Fibroblast of lung (primary cell): Measurements from ENCODE around the gene CEP170. TPM values are rescaled to one million over a fixed set of nuclear protein-coding genes. Genes with fewer than 3 reads are reported as not detected.
A peak's percentile ranks its signal among the peaks of the same experiment; 100 is the strongest.
"Not testable (repeated sequence)": the region's sequence is repeated elsewhere in the genome, so short reads cannot be mapped to it uniquely, and the experiment has no call there.

Source experiments
- DNase-seq, 2 donors: peaks; one replicate each; pipeline versions ENCODE4 v3.0.0 to v3.0.0-alpha.2; 2010; ENCODE audit warnings: low read depth in 2 of 2
- H2AFZ ChIP-seq: 2 replicates; pipeline ENCODE4 v1.5.1; 2012; ENCODE audit warnings: low read length, control low read depth, inconsistent platforms
- H3K27ac ChIP-seq: 2 replicates; pipeline ENCODE4 v1.5.1; 2011; ENCODE audit warnings: low read length, control low read depth; ENCODE audit not compliant: insufficient read depth
- H3K27me3 ChIP-seq: 2 replicates; pipeline ENCODE4 v1.5.1; 2011; ENCODE audit warnings: mild to moderate bottlenecking, low read length; ENCODE audit not compliant: control insufficient read depth, insufficient read depth
- H3K36me3 ChIP-seq: 2 replicates; pipeline ENCODE4 v1.5.1; 2011; ENCODE audit warnings: low read length; ENCODE audit not compliant: control insufficient read depth, insufficient read depth
- H3K4me1 ChIP-seq: 2 replicates; pipeline ENCODE4 v1.5.1; 2011; ENCODE audit warnings: low read length; ENCODE audit not compliant: control insufficient read depth, insufficient read depth; ENCODE audit errors: extremely low read depth
- H3K4me2 ChIP-seq: 2 replicates; pipeline ENCODE4 v1.5.1; 2011; ENCODE audit warnings: low read length, control low read depth; ENCODE audit not compliant: insufficient read depth; ENCODE audit errors: extremely low read depth
- H3K4me3 ChIP-seq, 4 experiments: fragments of 200-600 bp in 1 of 4; sonication (generic) in 1 of 4; replicated peaks in 1 of 4; 2 replicates each; pipeline ENCODE4 v1.5.1; 2011 to 2016; ENCODE audit warnings: low read length in 4 of 4, low read depth in 3 of 4, mild to moderate bottlenecking in 3 of 4, control low read depth in 2 of 4, inconsistent platforms in 1 of 4, mixed read lengths in 1 of 4; ENCODE audit not compliant: insufficient read depth in 1 of 4; ENCODE audit errors: control extremely low read depth in 1 of 4
- H3K79me2 ChIP-seq: 2 replicates; pipeline ENCODE4 v1.5.1; 2012; ENCODE audit warnings: mild to moderate bottlenecking, low read length, inconsistent platforms; ENCODE audit not compliant: control insufficient read depth, insufficient read depth
- H3K9ac ChIP-seq: 2 replicates; pipeline ENCODE4 v1.5.1; 2011; ENCODE audit warnings: mild to moderate bottlenecking, low read length, control low read depth; ENCODE audit not compliant: insufficient read depth
- H3K9me3 ChIP-seq: 2 replicates; pipeline ENCODE4 v1.5.1; 2012; ENCODE audit warnings: low read depth, low read length; ENCODE audit not compliant: control insufficient read depth, insufficient read depth
- H4K20me1 ChIP-seq: 2 replicates; pipeline ENCODE4 v1.5.1; 2011; ENCODE audit warnings: low read length; ENCODE audit not compliant: control insufficient read depth, insufficient read depth; ENCODE audit errors: extremely low read depth
- CTCF ChIP-seq, 2 donors: IDR thresholded peaks in 1 of 2; conservative IDR thresholded peaks in 1 of 2; 1 replicate in 1 of 2; 2 replicates in 1 of 2; pipeline ENCODE4 v1.5.1; 2011 to 2012; ENCODE audit warnings: low read length in 2 of 2, control low read depth in 1 of 2, inconsistent platforms in 1 of 2, low read depth in 1 of 2, mild to moderate bottlenecking in 1 of 2
- polyA plus RNA-seq, 2 donors: library from polyadenylated mRNA; depleted of rRNA in 1 of 2; stranded (reverse) in 1 of 2; unstranded in 1 of 2; fragments of >200 nt; gene quantifications; 2 replicates each; pipeline ENCODE4 v1.2.1, GENCODE V29; 2011 to 2012; ENCODE audit warnings: missing spikeins in 1 of 2
- total RNA-seq: library from RNA; depleted of rRNA; stranded (reverse); fragments of >200 nt; gene quantifications from 2 replicates; pipeline ENCODE4 v1.2.1, GENCODE V29; 2014

Gene CEP170
- total and polyA plus RNA-seq, 2 donors (not counting 1 experiment from before 2014, with no cell fraction given), result 86.0 to 92.0 TPM

- not testable (repeated sequence) for H3K9ac ChIP-seq, H3K79me2 ChIP-seq, H3K9me3 ChIP-seq, H3K27me3 ChIP-seq, H3K4me2 ChIP-seq, H3K4me1 ChIP-seq, H2AFZ ChIP-seq, H3K4me3 ChIP-seq, H3K36me3 ChIP-seq, H3K27ac ChIP-seq, H4K20me1 ChIP-seq
- DNase-seq, result peak in 1 of 2 donors; percentile 30
Measured at GRCh38 chr1:243150906-243151305, 104.2 kb downstream of the CEP170 start.

GRCh38 chr1:243149120-243149519 is 106.0 kb downstream of the CEP170 start:
- not testable (repeated sequence) for H4K20me1 ChIP-seq, H3K4me1 ChIP-seq, H3K4me3 ChIP-seq, H3K79me2 ChIP-seq, H3K4me2 ChIP-seq, H3K9ac ChIP-seq, H3K27ac ChIP-seq, H3K36me3 ChIP-seq, H3K9me3 ChIP-seq, DNase-seq, H2AFZ ChIP-seq, H3K27me3 ChIP-seq

- H2AFZ ChIP-seq, H3K27me3 ChIP-seq, DNase-seq, H3K4me2 ChIP-seq, H3K4me3 ChIP-seq, H3K9me3 ChIP-seq, H3K36me3 ChIP-seq, H3K4me1 ChIP-seq, H3K79me2 ChIP-seq, H3K9ac ChIP-seq, H4K20me1 ChIP-seq, H3K27ac ChIP-seq: not testable (repeated sequence)
Measured at GRCh38 chr1:243147351-243147750, 107.7 kb downstream of the CEP170 start.

- not testable (repeated sequence) for H3K36me3 ChIP-seq, H3K27ac ChIP-seq, H3K9me3 ChIP-seq, H3K9ac ChIP-seq, H3K4me1 ChIP-seq, H3K27me3 ChIP-seq, H4K20me1 ChIP-seq, H2AFZ ChIP-seq, H3K4me2 ChIP-seq, H3K4me3 ChIP-seq, H3K79me2 ChIP-seq
- TF ChIP-seq CTCF (conservative IDR thresholded peaks at IDR 0.05 in 1 of 2, IDR thresholded peaks at IDR 0.05 in 1 of 2; ENCODE audit: low read depth in 1 of 2, low read length in 2 of 2), result peak in 1 of 2 donors; percentile 14
- DNase-seq, result peak in 1 of 2 donors; percentile 19
Measured at GRCh38 chr1:243140498-243140897, 114.6 kb downstream of the CEP170 start.

- H3K9me3 ChIP-seq, H3K36me3 ChIP-seq, H3K79me2 ChIP-seq, H3K27ac ChIP-seq, H3K4me1 ChIP-seq, H4K20me1 ChIP-seq, H3K27me3 ChIP-seq, H3K4me2 ChIP-seq, H2AFZ ChIP-seq, H3K9ac ChIP-seq, H3K4me3 ChIP-seq: not testable (repeated sequence)
- DNase-seq, result peak; percentile 23 to 39
Measured at GRCh38 chr1:243122876-243123409, 132.1 kb downstream of the CEP170 start.

GRCh38 chr1:243121939-243122338 is 133.1 kb downstream of the CEP170 start:
- not testable (repeated sequence) for H3K27me3 ChIP-seq, H3K9me3 ChIP-seq, H3K4me2 ChIP-seq, H4K20me1 ChIP-seq, H3K9ac ChIP-seq, H2AFZ ChIP-seq, H3K36me3 ChIP-seq, DNase-seq, H3K4me3 ChIP-seq, H3K4me1 ChIP-seq, H3K27ac ChIP-seq, H3K79me2 ChIP-seq
